ENCODE measurements around the gene SCN2A.

Gene SCN2A

GRCh38 chr2:165239230-165239629 is at the start of gene SCN2A:
TSS of gene SCN2A (plus strand) at chr2:165239414. CDS start at chr2:165295824, 56,410 bp downstream.
- DNase-seq (ENCODE audit: low read depth): no peak

GRCh38 chr2:165191096-165191728 is 48.0 kb upstream of the SCN2A start:
- DNase-seq (ENCODE audit: low read depth): no peak

GRCh38 chr2:165192729-165193128 is 46.5 kb upstream of the SCN2A start:
- DNase-seq (ENCODE audit: low read depth): no peak

GRCh38 chr2:165193178-165193777 is 45.9 kb upstream of the SCN2A start:
- DNase-seq (ENCODE audit: low read depth): no peak

- no peak for DNase-seq (ENCODE audit: low read depth)
Measured at GRCh38 chr2:165196411-165196810, 42.8 kb upstream of the SCN2A start.

GRCh38 chr2:165197346-165197745 is 41.9 kb upstream of the SCN2A start:
- no peak for DNase-seq (ENCODE audit: low read depth)

- DNase-seq (ENCODE audit: low read depth): no peak
Measured at GRCh38 chr2:165198181-165198580, 41.0 kb upstream of the SCN2A start.

- no peak for DNase-seq (ENCODE audit: low read depth)
Measured at GRCh38 chr2:165202239-165202638, 37.0 kb upstream of the SCN2A start.

- DNase-seq (ENCODE audit: low read depth): no peak
Measured at GRCh38 chr2:165203689-165204559, 35.3 kb upstream of the SCN2A start, which contains the start of gene SCN3A. TSS of gene SCN3A (minus strand) at chr2:165204050. CDS start at chr2:165176394, 27,656 bp downstream.

GRCh38 chr2:165205865-165206264 is 33.3 kb upstream of the SCN2A start:
- no peak for DNase-seq (ENCODE audit: low read depth)

GRCh38 chr2:165208094-165208493 is 31.1 kb upstream of the SCN2A start:
- no peak for DNase-seq (ENCODE audit: low read depth)

GRCh38 chr2:165214093-165214492 is 25.1 kb upstream of the SCN2A start:
- no peak for DNase-seq (ENCODE audit: low read depth)

GRCh38 chr2:165219481-165219880 is 19.7 kb upstream of the SCN2A start:
- DNase-seq (ENCODE audit: low read depth): no peak

GRCh38 chr2:165224941-165225340 is 14.3 kb upstream of the SCN2A start:
- no peak for DNase-seq (ENCODE audit: low read depth)

GRCh38 chr2:165227571-165227970 is 11.6 kb upstream of the SCN2A start:
- DNase-seq (ENCODE audit: low read depth): no peak

- DNase-seq (ENCODE audit: low read depth): no peak
Measured at GRCh38 chr2:165237056-165237455, 2.2 kb upstream of the SCN2A start.

GRCh38 chr2:165238295-165238694 is 919 bp upstream of the SCN2A start:
- DNase-seq (ENCODE audit: low read depth): no peak

GRCh38 chr2:165239856-165240515 is 772 bp downstream of the SCN2A start:
- no peak for DNase-seq (ENCODE audit: low read depth)

- no peak for DNase-seq (ENCODE audit: low read depth)
Measured at GRCh38 chr2:165240916-165241315, 1.7 kb downstream of the SCN2A start.

GRCh38 chr2:165245081-165245793 is 6.0 kb downstream of the SCN2A start:
- no peak for DNase-seq (ENCODE audit: low read depth)

GRCh38 chr2:165248238-165248637 is 9.0 kb downstream of the SCN2A start:
- DNase-seq (ENCODE audit: low read depth): no peak

GRCh38 chr2:165251366-165251765 is 12.2 kb downstream of the SCN2A start:
- no peak for DNase-seq (ENCODE audit: low read depth)
